Memory B cell (primary cell): Measurements from ENCODE around the gene MIPEP.
"Not testable (repeated sequence)": the region's sequence is repeated elsewhere in the genome, so short reads cannot be mapped to it uniquely, and the experiment has no call there.

Experiments
- ATAC-seq: fragments of 150-1000 bp; cut with Tn5 transposase; 2 replicates; pipeline ENCODE4 v1.10.0; 2021; ENCODE audit warnings: low read depth, mild to moderate bottlenecking, moderate library complexity
- DNase-seq, 2 donors: peaks; one replicate each; pipeline ENCODE4 v3.0.0; 2022; ENCODE audit warnings: low spot score in 2 of 2
- H3K27ac Mint-ChIP-seq: one replicate; pipeline ENCODE4 v1.8.0; 2022; ENCODE audit warnings: mild to moderate bottlenecking, moderate library complexity, mixed read lengths
- H3K27me3 Mint-ChIP-seq: one replicate; pipeline ENCODE4 v1.8.0; 2022; ENCODE audit warnings: mixed read lengths
- H3K36me3 Mint-ChIP-seq: one replicate; pipeline ENCODE4 v1.8.0; 2022; ENCODE audit warnings: mild to moderate bottlenecking, mixed read lengths
- H3K4me1 Mint-ChIP-seq: one replicate; pipeline ENCODE4 v1.8.0; 2022; ENCODE audit warnings: mixed read lengths
- H3K4me3 Mint-ChIP-seq: one replicate; pipeline ENCODE4 v1.8.0; 2022; ENCODE audit warnings: mild to moderate bottlenecking, moderate library complexity, mixed read lengths
- H3K9me3 Mint-ChIP-seq: one replicate; pipeline ENCODE4 v1.8.0; 2022; ENCODE audit warnings: mixed read lengths

Gene MIPEP

GRCh38 chr13:23761760-23762159 is 127.4 kb downstream of the MIPEP start:
- not testable (repeated sequence) for H3K36me3 Mint-ChIP-seq, H3K27me3 Mint-ChIP-seq, DNase-seq, H3K27ac Mint-ChIP-seq, H3K4me1 Mint-ChIP-seq, ATAC-seq, H3K4me3 Mint-ChIP-seq, H3K9me3 Mint-ChIP-seq

- DNase-seq (no peak), ATAC-seq (no peak)
- Mint-ChIP-seq H3K36me3 (peaks cover 7% of the 10 kb centered on the region), H3K27me3 (no peaks in the 10 kb centered on the region), H3K9me3 (no peaks in the 10 kb centered on the region), H3K4me3 (no peak overlapping the region), H3K27ac (no peak overlapping the region), H3K4me1 (no peaks in the 10 kb centered on the region)
Measured at GRCh38 chr13:23760000-23760399, 129.2 kb downstream of the MIPEP start.

- H3K27me3 Mint-ChIP-seq = no peaks in the 10 kb centered on the region
- H3K4me3 Mint-ChIP-seq = no peak overlapping the region
- peaks cover 11% of the 10 kb centered on the region for H3K36me3 Mint-ChIP-seq
- DNase-seq (no peak), ATAC-seq (no peak)
- H3K27ac Mint-ChIP-seq = no peak overlapping the region
- no peaks in the 10 kb centered on the region for H3K9me3 Mint-ChIP-seq
- peaks cover 2% of the 10 kb centered on the region for H3K4me1 Mint-ChIP-seq
Measured at GRCh38 chr13:23758798-23759527, 130.2 kb downstream of the MIPEP start.

- H3K9me3 Mint-ChIP-seq = no peaks in the 10 kb centered on the region
- H3K4me1 Mint-ChIP-seq = peaks cover 2% of the 10 kb centered on the region
- ATAC-seq (no peak), DNase-seq (no peak)
- no peak overlapping the region for H3K27ac Mint-ChIP-seq
- H3K27me3 Mint-ChIP-seq = no peaks in the 10 kb centered on the region
- peaks cover 20% of the 10 kb centered on the region for H3K36me3 Mint-ChIP-seq
- no peak overlapping the region for H3K4me3 Mint-ChIP-seq
Measured at GRCh38 chr13:23754997-23755396, 134.2 kb downstream of the MIPEP start.

- Mint-ChIP-seq H3K27ac (no peak overlapping the region), H3K4me3 (no peak overlapping the region), H3K9me3 (no peaks in the 10 kb centered on the region), H3K27me3 (no peaks in the 10 kb centered on the region), H3K36me3 (peaks cover 23% of the 10 kb centered on the region), H3K4me1 (peaks cover 5% of the 10 kb centered on the region)
- ATAC-seq = no peak
- no peak for DNase-seq
Measured at GRCh38 chr13:23754506-23754905, 134.7 kb downstream of the MIPEP start.

- Mint-ChIP-seq H3K4me1 (peaks cover 5% of the 10 kb centered on the region), H3K36me3 (peaks cover 23% of the 10 kb centered on the region), H3K27me3 (no peaks in the 10 kb centered on the region), H3K27ac (no peak overlapping the region), H3K9me3 (no peaks in the 10 kb centered on the region), H3K4me3 (no peak overlapping the region)
- DNase-seq (no peak), ATAC-seq (no peak)
Measured at GRCh38 chr13:23753458-23753857, 135.7 kb downstream of the MIPEP start.

GRCh38 chr13:23752111-23753001 is 136.8 kb downstream of the MIPEP start:
- Mint-ChIP-seq H3K27me3 (no peaks in the 10 kb centered on the region), H3K4me1 (peaks cover 5% of the 10 kb centered on the region), H3K9me3 (no peaks in the 10 kb centered on the region), H3K36me3 (peaks cover 22% of the 10 kb centered on the region), H3K4me3 (no peak overlapping the region), H3K27ac (no peak overlapping the region)
- DNase-seq (no peak), ATAC-seq (no peak)

- Mint-ChIP-seq H3K27ac (no peak overlapping the region), H3K4me1 (peaks cover 5% of the 10 kb centered on the region), H3K9me3 (no peaks in the 10 kb centered on the region), H3K36me3 (peaks cover 20% of the 10 kb centered on the region), H3K27me3 (no peaks in the 10 kb centered on the region), H3K4me3 (no peak overlapping the region)
- no peak for ATAC-seq
- no peak for DNase-seq
Measured at GRCh38 chr13:23751195-23751594, 138.0 kb downstream of the MIPEP start.

- Mint-ChIP-seq H3K4me3 (no peak overlapping the region), H3K27me3 (no peaks in the 10 kb centered on the region), H3K27ac (no peak overlapping the region), H3K4me1 (peaks cover 5% of the 10 kb centered on the region), H3K9me3 (no peaks in the 10 kb centered on the region), H3K36me3 (peaks cover 20% of the 10 kb centered on the region)
- ATAC-seq (no peak), DNase-seq (no peak)
Measured at GRCh38 chr13:23750383-23751121, 138.6 kb downstream of the MIPEP start.

- no peaks in the 10 kb centered on the region for H3K27me3 Mint-ChIP-seq
- H3K9me3 Mint-ChIP-seq = no peaks in the 10 kb centered on the region
- H3K4me1 Mint-ChIP-seq = peaks cover 3% of the 10 kb centered on the region
- H3K36me3 Mint-ChIP-seq = peaks cover 12% of the 10 kb centered on the region
- no peak overlapping the region for H3K27ac Mint-ChIP-seq
- no peak overlapping the region for H3K4me3 Mint-ChIP-seq
- no peak for ATAC-seq
- no peak for DNase-seq
Measured at GRCh38 chr13:23749288-23749873, 139.8 kb downstream of the MIPEP start.

GRCh38 chr13:23748109-23748990 is 140.8 kb downstream of the MIPEP start:
- peaks cover 3% of the 10 kb centered on the region for H3K4me1 Mint-ChIP-seq
- H3K36me3 Mint-ChIP-seq = peaks cover 12% of the 10 kb centered on the region
- ATAC-seq = no peak
- no peak for DNase-seq
- H3K9me3 Mint-ChIP-seq = no peaks in the 10 kb centered on the region
- H3K27me3 Mint-ChIP-seq = no peaks in the 10 kb centered on the region
- H3K4me3 Mint-ChIP-seq = no peak overlapping the region
- H3K27ac Mint-ChIP-seq = no peak overlapping the region

- not testable (repeated sequence) for H3K27me3 Mint-ChIP-seq, H3K9me3 Mint-ChIP-seq, DNase-seq, H3K27ac Mint-ChIP-seq, H3K4me1 Mint-ChIP-seq, ATAC-seq, H3K4me3 Mint-ChIP-seq
- H3K36me3 Mint-ChIP-seq = peaks cover 13% of the 10 kb centered on the region
Measured at GRCh38 chr13:23746141-23746540, 143.1 kb downstream of the MIPEP start.

GRCh38 chr13:23744315-23744714 is 144.9 kb downstream of the MIPEP start:
- DNase-seq (no peak), ATAC-seq (no peak)
- Mint-ChIP-seq H3K36me3 (peaks cover 14% of the 10 kb centered on the region), H3K9me3 (no peaks in the 10 kb centered on the region), H3K27me3 (no peaks in the 10 kb centered on the region), H3K27ac (no peak overlapping the region), H3K4me1 (no peaks in the 10 kb centered on the region), H3K4me3 (no peak overlapping the region)
